ENCODE measurements around the gene C3.
"Not testable (repeated sequence)": the region's sequence is repeated elsewhere in the genome, so short reads cannot be mapped to it uniquely, and the experiment has no call there.

The C3 gene

DNA sequence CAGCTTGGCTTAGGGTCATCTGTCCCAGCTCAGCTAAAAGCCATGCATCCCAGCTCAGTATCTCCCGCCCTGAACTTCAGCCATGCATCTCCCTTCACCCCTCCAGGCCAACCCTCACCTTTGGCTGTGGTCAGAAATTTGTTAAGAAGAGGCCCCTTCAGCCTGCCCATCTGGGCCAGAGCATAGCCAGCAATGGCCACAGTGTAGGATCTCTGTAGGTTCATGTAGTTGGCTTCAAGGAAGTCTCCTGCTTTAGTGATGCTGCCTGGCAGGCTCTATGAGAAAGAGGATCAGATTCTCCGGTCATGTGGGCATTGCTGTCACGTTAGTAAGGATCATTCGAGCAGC, 33.8 kb downstream of the C3 start:
- no peak for DNase-seq

DNA sequence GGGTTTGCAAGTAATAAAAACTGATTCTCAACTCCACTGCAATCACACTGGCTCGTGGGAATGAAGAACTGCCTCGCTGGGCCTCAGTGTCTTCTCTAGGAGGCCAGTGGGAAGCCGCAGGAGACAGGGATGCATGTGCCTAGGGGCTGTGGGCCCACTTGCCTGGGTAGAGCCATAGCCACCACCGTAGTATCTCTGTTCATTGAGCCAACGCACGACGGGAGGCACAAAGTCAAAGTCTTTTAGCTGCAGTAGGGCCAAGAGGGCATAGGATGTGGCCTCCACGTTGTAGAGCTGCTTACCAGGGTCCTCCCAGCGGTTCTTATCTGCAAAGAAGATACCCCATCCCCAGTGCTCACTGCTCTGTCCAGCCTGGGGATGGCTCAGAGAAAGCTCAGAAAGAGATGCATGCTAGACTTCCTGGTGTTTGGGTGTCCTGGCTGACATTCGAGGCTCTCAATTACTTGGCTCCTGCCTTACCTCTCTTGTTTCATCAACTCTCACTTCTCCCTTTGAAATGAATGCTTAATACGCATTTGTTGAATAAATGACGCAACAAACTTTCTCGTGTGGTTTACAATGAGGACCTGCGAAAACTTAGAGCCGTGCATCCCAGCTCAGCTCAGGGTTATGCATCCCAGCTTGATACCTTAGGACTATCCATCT, 34.4 kb downstream of the C3 start:
- no peak for DNase-seq

DNA sequence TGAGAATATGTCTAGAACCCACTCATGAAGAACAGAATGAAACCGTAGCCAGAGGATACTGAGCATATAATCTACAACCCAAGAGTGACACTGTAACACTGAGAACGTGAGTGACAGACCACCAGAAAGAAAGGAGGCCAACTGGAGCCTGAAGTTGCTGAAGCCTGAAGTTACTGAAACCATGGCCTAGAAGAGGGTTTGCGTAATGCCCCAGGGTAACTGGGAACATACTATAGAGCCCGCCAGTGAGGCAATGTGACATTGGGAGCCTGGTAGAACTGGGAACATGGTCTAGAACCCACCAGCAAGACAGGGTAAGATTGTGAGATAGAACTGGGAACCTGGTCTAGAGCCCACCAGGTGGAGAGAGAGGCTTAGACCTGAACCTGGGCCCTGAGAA, 35.0 kb downstream of the C3 start:
- DNase-seq = no peak

DNA sequence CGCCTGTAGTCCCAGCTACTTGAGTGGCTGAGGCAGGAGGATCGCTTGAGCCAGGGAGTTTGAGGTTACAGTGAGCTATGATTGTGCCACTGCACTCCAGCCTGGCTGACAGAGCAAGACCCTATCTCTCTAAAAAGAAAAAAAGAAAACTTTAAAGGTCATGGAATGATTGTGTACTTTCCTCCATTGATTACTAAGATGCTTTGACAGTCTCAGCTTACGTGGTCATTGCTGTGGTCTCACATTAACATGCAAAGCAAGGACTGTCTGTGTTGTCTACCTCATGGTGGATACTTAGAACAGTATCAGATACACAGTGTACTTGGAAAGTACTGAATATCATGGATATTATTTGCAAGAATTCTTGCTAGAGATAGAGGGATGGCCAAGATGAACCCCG, 36.5 kb downstream of the C3 start:
- DNase-seq = no peak

DNA sequence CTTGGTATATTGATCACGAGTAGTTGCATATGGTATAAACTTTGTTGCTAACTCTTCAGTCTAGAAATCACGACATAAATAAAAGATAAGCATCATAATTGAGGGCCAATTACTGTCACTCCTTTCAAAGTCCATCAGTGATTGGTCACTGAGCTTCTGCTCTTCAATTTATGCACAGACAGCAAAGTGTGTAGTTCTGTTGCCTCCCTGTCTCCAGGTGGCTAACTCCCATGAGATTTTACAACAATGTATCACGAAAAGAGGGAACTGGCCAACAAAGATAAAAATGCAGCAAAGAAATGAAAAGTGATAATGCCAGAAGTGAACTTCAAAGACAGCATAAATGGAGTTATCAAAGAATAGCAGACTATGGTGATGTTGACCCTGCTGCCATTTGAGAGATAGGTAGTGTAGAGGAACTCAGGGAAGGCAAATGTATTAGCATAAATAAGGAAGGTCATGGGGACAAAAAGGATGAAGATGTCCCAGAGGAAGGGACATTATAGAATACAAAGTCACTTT, 37.8 kb downstream of the C3 start:
- no peak for DNase-seq

DNA sequence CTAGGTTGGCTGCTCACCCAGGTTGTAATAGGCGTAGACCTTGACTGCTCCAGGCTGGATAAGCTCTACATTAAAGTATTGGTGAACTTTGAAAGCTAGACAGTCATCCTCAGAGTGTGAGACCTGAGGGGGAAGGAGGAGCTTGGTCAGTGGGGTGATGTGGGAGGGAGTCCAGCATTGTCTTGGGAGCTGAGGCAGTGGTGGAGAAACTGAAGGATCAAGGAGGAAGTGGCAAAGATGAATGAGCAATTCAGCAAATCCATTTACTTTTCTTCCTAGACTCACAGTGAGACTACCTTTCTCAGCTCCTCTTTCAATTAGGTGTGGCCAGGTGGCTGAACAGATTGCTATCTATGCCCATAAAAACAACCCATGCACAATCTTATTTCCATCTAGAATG, 40.3 kb downstream of the C3 start:
- DNase-seq = no peak

DNA sequence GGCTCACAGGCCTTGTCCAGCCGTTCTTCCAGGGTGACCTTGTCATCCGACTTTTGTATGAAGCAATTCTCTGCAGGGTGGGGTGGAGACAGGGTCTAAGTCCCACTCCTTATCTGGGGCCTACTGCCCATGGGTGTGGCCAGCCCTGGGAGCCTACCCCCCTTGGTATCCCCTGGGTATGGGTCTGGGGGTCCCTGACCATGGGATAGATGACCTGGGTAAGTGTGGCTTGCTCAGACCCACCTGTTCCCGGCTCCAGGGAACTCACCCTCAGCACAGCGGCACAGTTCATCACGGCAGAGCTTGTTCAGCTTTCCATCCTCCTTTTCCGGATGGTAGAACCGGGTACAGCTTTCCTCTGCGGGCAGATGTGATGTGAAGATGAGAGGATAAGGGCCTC, 41.3 kb downstream of the C3 start:
- DNase-seq = no peak

DNA sequence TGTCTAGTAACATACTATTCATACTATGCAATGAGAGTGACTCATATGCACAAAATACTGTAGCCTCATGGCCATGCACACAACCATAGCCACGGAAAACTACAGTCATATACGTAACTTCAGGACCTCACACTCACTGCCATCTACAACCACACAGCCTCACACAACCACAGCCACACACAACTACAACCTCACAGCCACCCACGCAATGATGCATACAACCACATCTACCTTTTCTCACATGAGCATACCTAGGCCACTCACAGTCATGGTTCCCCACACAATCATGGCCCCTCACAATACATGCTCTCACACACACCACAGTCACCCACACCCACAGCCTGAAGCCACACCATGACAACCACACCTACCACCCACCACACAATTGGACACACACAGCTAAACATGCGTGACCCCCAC, 41.8 kb downstream of the C3 start:
- no peak for DNase-seq

DNA sequence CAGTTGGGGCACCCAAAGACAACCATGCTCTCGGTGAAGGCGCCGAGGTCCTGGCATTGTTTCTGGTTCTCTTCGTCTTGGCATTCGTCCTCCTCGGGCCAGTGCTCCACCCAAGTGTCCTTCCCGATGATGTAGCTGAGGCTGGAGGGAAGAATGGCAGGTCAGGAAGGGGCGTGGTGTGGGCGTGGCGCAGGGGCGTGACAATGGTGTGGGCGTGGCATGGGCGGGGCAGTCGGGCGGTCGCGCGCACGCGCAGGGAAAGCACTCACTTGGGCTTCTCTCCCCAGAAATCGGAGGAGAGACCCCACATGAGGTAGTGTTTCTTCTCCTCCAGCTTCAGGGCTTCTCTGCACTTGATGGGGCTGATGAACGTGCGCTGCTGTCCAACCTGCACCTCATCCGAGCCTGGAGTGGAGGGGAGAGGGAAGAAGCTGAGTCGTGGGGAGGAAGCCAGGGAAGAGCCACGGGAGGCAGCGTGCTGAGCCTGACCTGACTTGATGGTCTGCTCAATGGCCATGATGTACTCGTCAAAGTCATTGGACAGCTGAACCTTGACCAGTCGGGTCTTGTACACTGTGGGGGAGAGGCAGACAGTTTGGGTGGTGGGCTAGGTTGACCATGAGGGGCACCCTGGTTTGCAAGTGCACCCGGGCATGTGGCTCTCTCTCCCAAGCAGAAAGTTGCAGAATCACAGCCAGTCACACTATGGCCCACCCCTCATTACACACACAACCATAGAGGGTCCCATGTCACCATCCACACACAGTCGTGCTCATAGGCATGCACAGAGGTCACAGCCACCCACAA, 42.4 kb downstream of the C3 start:
- DNase-seq = no peak

DNA sequence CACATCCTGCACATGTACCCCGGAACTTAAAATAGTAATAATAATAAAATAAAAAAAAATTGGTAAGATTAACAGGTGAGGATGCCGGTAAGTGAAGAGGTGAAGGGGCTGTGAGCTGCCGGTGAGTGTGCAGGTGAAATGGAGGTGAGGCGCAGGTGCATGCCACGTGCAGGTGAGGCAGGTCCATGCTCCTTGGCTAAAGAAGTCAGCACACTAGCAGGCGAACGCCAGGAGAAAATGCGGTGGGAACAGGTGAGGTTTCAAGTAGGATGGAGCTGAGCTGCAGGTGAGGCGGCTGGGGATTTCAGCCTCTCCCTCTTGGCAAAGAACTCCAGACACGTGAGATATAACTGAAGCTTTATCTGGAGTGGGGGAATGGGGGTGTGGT, 43.0 kb downstream of the C3 start:
- DNase-seq = no peak

DNA sequence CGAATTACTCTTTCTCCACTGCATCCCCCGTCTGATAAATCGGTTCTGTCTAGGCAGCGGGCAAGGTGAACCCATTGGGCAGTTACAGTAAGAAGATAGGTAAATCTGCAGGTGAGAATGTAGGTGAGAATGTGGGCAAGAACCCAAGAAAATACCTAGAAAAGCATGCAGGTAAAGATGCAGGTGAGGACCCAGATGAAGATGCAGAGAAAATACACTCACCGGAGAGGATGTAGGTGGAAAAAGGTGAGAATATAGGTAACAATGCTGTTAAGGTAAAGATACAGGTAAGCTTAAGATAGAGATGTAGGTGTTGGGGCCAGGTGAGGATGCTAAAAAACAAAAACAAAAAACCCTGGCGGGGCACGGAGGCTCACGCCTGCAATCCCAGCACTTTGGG, 44.2 kb downstream of the C3 start:
- DNase-seq = no peak

DNA sequence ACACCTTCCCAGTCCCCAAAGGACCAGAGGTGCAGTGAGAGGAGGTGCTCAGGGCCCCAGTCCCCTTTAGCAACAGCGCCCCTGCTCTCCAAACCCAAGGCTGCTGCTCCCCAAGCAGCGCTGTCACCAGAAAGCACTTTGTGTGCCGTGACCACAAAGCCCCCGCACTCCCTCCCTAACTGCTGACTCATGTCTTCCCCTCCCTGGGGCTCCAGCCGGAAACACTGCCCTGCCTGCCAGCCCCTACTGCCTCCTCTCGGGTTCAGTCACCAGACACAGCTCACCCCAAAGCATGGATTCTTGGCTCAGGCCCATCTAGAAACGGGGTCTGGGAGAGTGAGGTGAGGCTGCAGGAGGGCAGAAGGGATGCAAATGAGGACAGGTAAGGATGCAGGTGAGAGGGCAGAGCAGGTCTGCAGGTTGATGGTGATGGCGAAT, 45.6 kb downstream of the C3 start:
- DNase-seq = no peak

DNA sequence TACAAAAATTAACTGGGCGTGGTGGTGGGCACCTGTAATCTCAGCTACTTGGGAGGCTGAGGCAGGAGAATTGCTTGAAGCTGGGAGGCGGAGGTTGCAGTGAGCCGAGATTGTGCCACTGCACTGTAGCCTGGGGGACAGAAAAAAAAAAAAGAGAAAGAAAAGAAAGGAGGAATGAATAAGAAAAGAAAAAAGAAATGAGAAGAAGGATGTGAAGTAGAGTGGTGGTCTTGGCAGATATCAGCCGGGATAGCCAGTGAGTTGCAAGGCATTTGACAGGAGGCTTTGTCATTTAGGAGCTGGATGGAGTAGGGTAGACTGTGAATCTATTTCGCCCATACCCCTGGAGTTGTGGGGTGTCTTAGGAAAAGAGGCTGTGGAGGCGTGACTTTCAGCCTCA, 46.0 kb downstream of the C3 start:
- not testable (repeated sequence) for DNase-seq

DNA sequence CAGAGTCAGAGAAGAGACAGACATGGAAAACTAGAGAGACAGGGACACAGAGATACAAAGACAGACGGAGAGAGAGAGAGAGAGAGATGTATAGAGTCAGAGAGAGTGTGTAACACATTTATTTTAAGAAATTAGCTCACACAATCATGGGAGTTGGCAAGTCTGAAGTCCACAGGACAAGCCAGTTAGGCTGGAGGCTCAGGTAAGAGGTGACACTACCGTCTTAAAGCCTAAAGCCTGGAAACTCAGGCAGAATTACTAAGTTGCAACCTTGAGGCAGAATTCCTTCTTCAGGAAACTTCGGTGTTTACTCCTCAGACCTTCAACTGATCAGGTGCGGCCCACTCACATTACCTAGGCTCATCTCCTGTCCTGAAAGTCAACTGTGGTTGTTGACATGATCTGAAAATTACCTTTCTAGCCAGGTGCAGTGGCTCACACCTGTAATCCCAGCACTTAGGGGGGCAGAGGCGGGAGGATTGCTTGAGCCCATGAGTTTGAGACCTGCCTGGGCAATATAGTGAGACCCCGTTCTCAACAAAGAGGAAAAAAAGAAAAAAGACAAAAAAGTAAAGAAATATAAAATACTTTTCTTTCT, 47.7 kb downstream of the C3 start:
- DNase-seq = no peak

DNA sequence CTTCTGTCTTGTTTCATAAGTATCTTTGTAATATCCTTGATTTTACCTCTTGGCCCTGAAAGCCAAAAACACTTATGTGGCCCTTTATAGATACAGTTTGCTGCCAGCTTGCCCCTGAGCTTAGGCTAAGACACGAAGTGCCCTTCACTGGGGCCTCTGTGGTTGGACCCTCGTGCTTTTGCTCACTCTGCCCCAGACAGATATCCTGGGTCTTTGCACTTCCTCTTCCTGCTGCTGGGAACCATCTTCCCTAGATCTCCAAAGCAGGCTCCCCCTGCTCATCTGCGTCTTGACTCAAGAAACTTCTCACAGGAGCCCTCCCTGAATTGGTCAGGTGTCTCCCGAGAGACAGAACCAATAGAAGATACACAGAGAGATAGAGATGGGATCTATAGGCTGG, 48.5 kb downstream of the C3 start:
- no peak for DNase-seq

DNA sequence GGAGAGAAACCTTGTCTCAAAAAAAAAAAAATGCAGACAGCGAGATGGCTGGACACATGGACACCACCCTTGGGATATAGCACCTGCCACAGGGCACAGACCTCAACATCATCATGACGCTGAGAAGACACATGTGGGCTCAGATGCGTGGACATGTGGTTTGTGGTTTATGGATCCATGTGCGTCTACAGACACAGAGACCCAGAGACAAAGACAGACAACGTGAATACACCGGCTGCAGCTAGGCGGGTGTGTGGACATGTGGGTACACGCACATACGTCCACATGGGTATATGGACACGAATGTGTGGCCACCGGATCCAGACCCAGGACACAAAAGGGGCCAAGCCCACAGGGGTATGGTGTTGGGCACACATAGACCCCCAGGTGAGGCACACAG, 51.8 kb downstream of the C3 start:
- DNase-seq = no peak

DNA sequence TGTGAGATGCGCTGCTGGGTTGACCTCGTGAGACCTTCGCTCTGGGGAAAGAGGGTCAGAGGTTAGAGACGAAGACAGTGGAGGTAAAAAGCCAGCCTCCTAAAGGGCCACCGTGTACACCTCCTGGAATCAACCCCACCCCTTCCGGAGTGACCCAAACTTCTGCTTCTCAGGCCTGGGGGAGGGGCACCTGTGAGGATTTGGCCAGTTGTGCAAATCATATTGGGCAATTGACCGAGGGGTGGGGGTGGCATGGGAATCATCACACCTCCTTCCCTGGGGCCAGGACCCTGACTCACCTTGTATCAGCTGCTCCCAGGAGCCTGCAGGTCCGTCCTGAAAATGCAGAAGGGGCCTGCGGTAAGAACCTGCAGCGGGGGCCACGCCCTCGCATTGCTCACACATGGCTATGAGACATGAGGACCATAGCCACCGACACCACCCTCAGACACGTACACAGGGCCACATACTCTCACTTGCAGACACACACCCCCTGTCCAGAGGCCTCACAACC, 53.3 kb downstream of the C3 start:
- no peak for DNase-seq

DNA sequence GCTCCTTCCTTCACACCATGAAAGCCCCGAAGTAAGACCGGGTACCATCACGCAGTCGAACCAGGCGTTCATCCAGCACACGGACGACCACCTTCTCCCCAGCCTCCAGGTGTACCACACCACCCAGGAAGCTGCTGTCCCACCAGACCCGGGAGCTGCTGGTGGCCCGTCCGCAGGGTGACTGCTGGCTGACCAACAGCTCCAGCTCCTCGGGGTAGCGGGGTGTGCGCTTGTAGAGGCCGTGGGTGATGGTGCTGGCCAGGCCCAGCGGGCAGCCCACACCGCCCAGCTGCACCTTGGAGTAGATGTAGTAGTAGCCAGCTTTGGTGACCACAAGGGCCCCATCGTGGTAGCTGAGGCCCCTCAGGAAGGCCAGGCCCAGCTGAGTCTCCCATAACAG, 55.5 kb downstream of the C3 start:
- no peak for DNase-seq

DNA sequence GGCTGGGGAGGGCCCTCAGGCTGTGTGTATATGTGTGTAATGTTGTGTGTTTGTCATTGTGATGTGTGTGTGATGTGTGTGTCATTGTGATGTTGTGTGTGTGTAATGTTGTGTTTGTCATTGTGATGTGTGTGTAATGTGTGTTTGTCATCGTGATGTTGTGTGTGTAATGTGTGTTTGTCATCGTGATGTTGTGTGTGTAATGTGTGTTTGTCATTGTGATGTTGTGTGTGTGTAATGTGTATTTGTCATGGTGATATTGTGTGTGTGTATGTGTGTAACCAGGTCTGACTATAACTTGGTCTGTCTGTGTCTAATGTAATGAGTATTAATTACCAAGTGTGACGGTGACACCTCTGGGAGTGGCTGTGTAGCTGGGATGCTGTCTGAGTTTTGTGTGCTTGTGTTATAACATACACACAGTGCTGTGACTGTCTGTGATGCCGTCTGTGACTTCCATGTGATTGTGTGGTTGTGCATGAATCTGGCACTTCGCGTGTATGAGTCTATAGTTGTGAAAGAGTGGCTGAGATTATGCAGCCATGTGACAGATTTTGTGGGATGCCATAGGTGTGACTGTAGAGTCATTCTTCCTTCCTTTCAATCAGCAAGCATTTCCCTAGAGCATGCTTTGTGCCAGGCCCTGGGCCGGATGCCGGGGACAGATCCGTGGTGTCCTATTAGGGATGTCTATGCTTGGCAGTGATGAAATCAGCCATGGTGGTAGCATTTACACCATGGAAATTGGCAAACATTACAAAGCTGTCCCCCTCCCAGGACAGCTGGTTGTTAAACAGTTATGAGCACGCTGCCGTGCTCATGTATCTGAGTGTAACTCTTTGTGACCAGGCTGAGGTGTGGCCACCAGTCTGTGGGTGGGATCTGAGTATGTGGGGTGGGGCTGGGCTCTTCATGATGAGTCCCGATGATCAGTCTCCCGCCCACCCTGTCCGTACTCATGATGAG, 56.9 kb downstream of the C3 start:
- DNase-seq = no peak

DNA sequence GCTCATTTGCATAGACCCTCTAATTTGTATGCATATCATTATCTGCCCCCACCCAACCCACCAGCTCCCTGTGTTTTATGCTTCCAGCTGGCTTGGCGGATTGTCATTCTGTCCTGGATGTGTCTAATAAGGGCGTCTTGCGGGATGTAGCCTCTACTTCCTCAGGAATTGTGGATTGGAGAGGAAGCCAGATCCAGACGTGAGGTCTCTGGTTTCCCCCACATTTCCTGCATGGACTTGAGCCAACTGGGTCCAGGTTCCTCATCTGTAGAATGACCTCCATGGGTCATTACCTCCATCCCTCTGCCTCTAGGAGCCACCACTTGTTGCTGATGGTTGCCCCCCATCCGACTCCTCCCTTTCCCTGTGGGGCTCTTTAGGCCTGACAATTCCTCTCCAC, 57.7 kb downstream of the C3 start:
- DNase-seq = no peak

DNA sequence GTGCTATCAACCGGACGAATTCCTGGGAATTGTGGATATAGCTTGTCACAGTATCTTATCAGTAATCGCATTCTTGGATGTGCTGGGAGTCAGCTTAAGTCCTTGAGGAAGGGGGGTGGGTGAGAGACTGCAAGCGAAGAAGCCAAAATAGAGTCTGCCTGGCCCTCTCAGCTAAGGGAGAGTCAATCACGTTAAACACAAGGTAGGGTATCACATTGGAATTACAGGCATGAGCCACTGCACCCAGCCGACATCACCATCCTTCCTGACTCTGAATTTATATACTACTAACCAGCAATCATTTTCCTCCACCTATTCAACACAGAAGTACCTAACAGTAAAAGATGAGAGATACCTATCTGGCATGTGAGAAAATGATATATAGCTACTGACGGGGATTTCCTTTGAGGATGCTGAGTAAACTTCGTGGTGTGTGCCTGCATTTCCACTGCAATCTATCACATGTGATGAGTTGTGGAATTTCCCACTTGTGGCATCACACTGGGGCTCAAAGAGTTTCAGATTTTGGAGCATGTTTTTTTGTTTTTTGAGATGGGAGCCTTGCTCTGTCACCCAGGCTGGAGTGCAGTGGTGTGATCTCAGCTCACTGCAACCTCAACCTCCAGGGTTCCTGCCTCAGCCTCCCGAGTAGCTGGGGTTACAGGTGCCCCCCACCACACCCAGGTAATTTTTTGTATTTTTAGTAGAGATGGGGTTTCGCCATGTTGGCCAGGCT, 58.8 kb downstream of the C3 start:
- not testable (repeated sequence) for DNase-seq

DNA sequence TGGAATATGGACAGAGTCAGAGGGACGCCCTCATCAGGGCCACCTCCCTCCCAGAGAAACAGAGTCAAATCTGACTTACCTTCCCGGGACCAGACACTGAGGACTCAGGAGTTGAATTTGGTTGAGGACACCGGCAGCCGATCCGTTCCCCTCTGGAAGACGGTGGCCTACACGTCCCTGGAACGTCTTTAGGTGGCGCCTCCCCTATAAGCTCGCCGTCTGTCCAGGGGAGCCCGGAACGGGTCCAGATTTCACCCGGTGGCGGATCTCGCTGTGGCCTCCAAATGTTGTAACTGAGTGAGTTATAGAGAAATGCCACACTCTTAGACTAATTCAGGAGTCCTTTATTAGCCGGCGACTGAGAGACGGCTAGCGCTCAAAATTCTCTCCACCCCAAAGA, 59.5 kb downstream of the C3 start:
- DNase-seq = no peak

Data from DMS153 (cell line).